Measurements from ENCODE around the gene CXADR.

DNA sequence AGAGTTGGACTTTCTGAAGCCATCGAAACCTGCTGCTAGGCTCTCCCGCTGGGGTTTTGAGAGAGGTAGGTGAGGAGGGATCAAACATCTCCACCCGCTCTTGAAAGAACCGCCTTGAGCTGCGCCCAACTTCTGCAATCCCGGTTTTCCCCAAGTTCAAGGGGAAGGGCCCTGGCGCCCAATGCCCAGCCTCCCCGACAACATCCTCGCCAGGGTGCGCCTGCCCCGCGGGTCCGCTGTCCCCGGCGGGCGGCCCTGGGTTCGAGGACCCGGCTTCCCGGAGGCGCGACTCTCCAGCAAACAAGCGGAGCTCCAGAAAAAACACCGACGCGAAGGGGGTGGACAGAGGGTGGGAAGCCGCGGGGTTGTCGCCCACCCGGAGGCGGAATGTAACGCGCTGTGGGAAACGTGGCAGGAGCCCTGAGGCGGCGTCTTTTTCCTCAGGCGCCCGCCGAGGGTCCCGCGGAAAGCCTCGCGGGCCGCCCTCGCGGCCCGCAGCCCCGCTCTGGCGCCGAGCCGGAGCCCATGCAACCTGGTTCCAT is 99.3 kb downstream of the CXADR start:
- TF ChIP-seq, protein P1, sequence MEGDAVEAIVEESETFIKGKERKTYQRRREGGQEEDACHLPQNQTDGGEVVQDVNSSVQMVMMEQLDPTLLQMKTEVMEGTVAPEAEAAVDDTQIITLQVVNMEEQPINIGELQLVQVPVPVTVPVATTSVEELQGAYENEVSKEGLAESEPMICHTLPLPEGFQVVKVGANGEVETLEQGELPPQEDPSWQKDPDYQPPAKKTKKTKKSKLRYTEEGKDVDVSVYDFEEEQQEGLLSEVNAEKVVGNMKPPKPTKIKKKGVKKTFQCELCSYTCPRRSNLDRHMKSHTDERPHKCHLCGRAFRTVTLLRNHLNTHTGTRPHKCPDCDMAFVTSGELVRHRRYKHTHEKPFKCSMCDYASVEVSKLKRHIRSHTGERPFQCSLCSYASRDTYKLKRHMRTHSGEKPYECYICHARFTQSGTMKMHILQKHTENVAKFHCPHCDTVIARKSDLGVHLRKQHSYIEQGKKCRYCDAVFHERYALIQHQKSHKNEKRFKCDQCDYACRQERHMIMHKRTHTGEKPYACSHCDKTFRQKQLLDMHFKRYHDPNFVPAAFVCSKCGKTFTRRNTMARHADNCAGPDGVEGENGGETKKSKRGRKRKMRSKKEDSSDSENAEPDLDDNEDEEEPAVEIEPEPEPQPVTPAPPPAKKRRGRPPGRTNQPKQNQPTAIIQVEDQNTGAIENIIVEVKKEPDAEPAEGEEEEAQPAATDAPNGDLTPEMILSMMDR (conservative IDR thresholded peaks at IDR 0.05; ENCODE audit: low read length), result no peak
- no peak for TF ChIP-seq EZH2phosphoT487 (IDR thresholded peaks at IDR 0.05; ENCODE audit: borderline replicate concordance)
